ENCODE measurements around the gene MLANA. TPM values are rescaled to one million over a fixed set of nuclear protein-coding genes. Genes with fewer than 3 reads are reported as not detected.

MLANA gene
- total and polyA plus RNA-seq, 2 experiments from 2014 or later = 0.94 TPM; not detected in 1

- no peak for DNase-seq (ENCODE audit: low read depth in 1 of 2, low spot score in 1 of 2)
- TF ChIP-seq, protein P1, sequence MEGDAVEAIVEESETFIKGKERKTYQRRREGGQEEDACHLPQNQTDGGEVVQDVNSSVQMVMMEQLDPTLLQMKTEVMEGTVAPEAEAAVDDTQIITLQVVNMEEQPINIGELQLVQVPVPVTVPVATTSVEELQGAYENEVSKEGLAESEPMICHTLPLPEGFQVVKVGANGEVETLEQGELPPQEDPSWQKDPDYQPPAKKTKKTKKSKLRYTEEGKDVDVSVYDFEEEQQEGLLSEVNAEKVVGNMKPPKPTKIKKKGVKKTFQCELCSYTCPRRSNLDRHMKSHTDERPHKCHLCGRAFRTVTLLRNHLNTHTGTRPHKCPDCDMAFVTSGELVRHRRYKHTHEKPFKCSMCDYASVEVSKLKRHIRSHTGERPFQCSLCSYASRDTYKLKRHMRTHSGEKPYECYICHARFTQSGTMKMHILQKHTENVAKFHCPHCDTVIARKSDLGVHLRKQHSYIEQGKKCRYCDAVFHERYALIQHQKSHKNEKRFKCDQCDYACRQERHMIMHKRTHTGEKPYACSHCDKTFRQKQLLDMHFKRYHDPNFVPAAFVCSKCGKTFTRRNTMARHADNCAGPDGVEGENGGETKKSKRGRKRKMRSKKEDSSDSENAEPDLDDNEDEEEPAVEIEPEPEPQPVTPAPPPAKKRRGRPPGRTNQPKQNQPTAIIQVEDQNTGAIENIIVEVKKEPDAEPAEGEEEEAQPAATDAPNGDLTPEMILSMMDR (IDR thresholded peaks at IDR 0.05; ENCODE audit: low read depth, low read length) = no peak
- no peaks in the 10 kb centered on the region for H3K4me1 ChIP-seq (ENCODE audit: low read depth)
- no peaks in the 10 kb centered on the region for H3K27me3 ChIP-seq
- no peaks in the 10 kb centered on the region for H3K9me3 ChIP-seq (ENCODE audit: low read depth)
- H3K4me3 ChIP-seq = no peak overlapping the region
- H3K36me3 ChIP-seq = no peaks in the 10 kb centered on the region
- H3K27ac ChIP-seq = no peak overlapping the region
These were observed 3.7 kb downstream of the MLANA start for GRCh38 chr9:5894237-5894959.

GRCh38 chr9:5895782-5896181 lies 5.1 kb downstream of the MLANA start:
- Histone ChIP-seq H3K27ac (no peak overlapping the region), H3K9me3 (ENCODE audit: low read depth) (no peaks in the 10 kb centered on the region), H3K36me3 (no peaks in the 10 kb centered on the region), H3K27me3 (no peaks in the 10 kb centered on the region), H3K4me1 (ENCODE audit: low read depth) (no peaks in the 10 kb centered on the region), H3K4me3 (no peak overlapping the region)
- no peak for DNase-seq (ENCODE audit: low read depth in 1 of 2, low spot score in 1 of 2)
- TF ChIP-seq, protein P1 (IDR thresholded peaks at IDR 0.05; ENCODE audit: low read depth, low read length) = no peak

DNA sequence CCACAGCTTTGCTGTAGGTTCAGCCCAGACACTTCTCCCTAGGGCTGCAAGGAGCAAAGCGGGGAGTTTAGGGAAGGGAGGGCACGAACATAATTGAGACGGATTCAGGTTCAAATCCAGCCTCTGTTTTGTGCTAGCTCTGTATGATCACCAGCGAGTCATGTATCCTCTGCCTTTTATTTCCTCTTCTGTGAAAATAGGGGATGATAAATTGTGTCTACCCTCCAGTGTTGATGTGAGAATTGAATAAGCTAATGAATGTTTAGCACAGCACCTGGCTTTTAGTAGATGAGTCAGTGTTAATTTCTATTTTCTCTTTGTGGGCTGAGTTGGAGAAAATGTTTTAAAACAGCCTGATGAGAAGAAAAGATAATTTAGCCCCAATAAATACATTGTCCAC lies 6.2 kb downstream of the MLANA start:
- H3K27ac ChIP-seq = no peak overlapping the region
- no peaks in the 10 kb centered on the region for H3K27me3 ChIP-seq
- H3K36me3 ChIP-seq = no peaks in the 10 kb centered on the region
- no peaks in the 10 kb centered on the region for H3K9me3 ChIP-seq (ENCODE audit: low read depth)
- H3K4me3 ChIP-seq = no peak overlapping the region
- TF ChIP-seq, protein P1 (IDR thresholded peaks at IDR 0.05; ENCODE audit: low read depth, low read length) = no peak
- no peak for DNase-seq (ENCODE audit: low read depth in 1 of 2, low spot score in 1 of 2)
- H3K4me1 ChIP-seq (ENCODE audit: low read depth) = no peaks in the 10 kb centered on the region

DNA sequence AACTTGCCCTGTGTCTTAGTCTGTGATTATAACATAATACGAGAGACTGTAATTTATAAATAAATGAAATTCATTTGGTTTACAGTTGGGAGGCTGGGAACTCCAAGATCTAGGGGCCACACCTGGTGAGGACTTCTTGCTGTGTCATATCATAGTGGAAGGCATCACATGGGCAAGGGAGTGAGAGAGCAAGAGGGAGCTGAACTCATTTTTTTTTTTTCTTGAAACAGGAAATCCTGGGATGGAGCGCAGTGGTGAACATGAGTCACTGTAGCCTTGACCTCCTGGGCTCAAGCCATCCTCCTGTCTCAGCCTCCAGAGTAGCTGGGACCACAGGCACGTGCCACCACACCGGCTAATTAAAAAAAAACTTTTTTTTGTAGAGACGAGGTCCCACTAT lies 7.2 kb downstream of the MLANA start:
- Histone ChIP-seq H3K27me3 (no peaks in the 10 kb centered on the region), H3K4me3 (no peak overlapping the region), H3K4me1 (ENCODE audit: low read depth) (no peaks in the 10 kb centered on the region), H3K9me3 (ENCODE audit: low read depth) (no peaks in the 10 kb centered on the region), H3K27ac (no peak overlapping the region), H3K36me3 (no peaks in the 10 kb centered on the region)
- no peak for DNase-seq (ENCODE audit: low read depth in 1 of 2, low spot score in 1 of 2)
- TF ChIP-seq, protein P1 (IDR thresholded peaks at IDR 0.05; ENCODE audit: low read depth, low read length) = no peak

DNA sequence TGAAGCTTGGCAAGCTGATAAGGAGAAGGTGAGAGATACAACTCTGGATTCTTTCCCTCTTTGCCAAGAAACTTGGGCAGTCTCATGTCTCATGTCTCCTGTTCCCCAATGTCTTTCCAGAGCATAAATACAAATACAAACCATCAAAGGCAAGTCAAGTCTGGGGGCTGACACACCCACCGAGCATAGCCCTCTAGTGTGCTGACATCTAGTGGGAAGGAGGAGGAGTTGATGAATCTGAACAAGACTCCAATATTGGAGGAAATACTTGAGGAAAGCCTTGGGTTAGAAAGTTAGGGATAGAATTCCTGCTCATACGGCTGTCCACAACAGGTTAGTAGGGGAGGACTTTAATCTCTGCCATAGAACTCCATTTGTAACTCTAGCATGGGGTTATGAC lies 8.6 kb downstream of the MLANA start:
- H3K27me3 ChIP-seq = no peaks in the 10 kb centered on the region
- H3K36me3 ChIP-seq = peaks cover 3% of the 10 kb centered on the region
- H3K4me3 ChIP-seq = no peak overlapping the region
- H3K9me3 ChIP-seq (ENCODE audit: low read depth) = no peaks in the 10 kb centered on the region
- H3K27ac ChIP-seq = no peak overlapping the region
- DNase-seq (ENCODE audit: low read depth in 1 of 2, low spot score in 1 of 2) = peak in 1 of 2 donors; percentile 13
- TF ChIP-seq, protein P1 (IDR thresholded peaks at IDR 0.05; ENCODE audit: low read depth, low read length) = peak; percentile 18
- H3K4me1 ChIP-seq (ENCODE audit: low read depth) = no peaks in the 10 kb centered on the region
